ENCODE results near the gene ABCF2.

DNA sequence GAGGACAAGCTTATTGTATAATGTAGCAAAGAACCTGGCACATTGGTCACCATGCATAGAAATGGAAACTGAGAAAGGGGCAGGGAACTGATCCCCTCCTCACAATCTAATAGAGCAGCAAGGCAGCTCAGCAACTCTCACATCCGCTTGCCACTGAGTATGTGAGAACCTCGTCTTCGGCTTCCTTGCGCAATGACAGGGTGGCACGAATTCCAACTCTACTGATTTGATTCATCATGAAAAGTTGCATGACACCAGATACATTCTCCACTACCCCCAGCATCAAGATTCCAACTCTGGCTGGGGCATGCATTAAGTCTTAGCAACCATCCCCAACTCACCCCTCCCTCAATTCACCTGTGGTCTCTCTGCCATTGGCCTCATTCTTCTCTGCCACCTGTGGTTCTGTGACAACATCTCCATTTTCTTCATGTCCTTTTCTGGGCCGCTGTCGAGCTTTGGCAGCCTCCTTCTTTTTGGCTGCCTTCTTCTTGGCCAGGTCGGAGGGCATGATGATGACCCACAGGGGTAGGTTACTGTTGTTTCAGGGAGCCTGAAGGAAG is 976 bp downstream of the ABCF2 start:
- TF ChIP-seq, protein P1, sequence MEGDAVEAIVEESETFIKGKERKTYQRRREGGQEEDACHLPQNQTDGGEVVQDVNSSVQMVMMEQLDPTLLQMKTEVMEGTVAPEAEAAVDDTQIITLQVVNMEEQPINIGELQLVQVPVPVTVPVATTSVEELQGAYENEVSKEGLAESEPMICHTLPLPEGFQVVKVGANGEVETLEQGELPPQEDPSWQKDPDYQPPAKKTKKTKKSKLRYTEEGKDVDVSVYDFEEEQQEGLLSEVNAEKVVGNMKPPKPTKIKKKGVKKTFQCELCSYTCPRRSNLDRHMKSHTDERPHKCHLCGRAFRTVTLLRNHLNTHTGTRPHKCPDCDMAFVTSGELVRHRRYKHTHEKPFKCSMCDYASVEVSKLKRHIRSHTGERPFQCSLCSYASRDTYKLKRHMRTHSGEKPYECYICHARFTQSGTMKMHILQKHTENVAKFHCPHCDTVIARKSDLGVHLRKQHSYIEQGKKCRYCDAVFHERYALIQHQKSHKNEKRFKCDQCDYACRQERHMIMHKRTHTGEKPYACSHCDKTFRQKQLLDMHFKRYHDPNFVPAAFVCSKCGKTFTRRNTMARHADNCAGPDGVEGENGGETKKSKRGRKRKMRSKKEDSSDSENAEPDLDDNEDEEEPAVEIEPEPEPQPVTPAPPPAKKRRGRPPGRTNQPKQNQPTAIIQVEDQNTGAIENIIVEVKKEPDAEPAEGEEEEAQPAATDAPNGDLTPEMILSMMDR (IDR thresholded peaks at IDR 0.05; ENCODE audit: low read length), result no peak
- TF ChIP-seq EZH2 (IDR thresholded peaks at IDR 0.05; ENCODE audit: borderline replicate concordance, low read length), result no peak
